ENCODE results near the gene ARMC2. TPM values are rescaled to one million over a fixed set of nuclear protein-coding genes. Genes with fewer than 3 reads are reported as not detected.
A peak's percentile ranks its signal among the peaks of the same experiment; 100 is the strongest.

The ARMC2 gene
- total and polyA plus RNA-seq, 2 of the 8 experiments (the other 6 are each of a cell fraction or from before 2014, with no cell fraction given) = 1.6 to 4.4 TPM

DNA sequence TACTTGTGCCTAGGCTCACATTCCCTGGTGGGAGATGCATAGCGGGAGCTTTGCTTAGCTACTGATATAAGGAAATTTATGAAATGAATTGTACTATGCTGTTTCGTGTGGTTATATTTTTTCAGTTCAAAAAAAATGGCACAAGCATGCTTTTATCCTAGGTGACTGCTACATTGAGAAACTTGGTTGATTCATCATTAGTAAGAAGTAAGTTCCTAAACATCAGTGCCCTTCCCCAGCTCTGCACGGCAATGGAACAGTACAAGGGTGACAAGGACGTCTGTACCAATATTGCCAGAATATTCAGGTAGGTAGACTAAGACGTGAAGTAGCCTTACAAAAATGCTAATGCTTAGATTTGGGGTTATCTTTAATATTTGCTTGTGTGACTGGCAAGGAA, 79.7 kb downstream of the ARMC2 start:
- Histone ChIP-seq H3K27me3 (replicated peaks in 1 of 4; ENCODE audit: control insufficient read depth in 3 of 4, extremely low read depth in 1 of 4, insufficient read depth in 3 of 4, low read length in 3 of 4) (no peaks in the 10 kb centered on the region), H3K9me3 (ENCODE audit: insufficient read depth in 2 of 2, low read depth in 1 of 2, low read length in 1 of 2) (no peaks in the 10 kb centered on the region), H4K8ac (ENCODE audit: extremely low read depth, insufficient read depth, low read length) (no peak overlapping the region), H2BK15ac (ENCODE audit: low read length) (no peak overlapping the region), H3K4me2 (ENCODE audit: insufficient read depth in 1 of 2, low read depth in 2 of 2, low read length in 2 of 2) (no peak overlapping the region), H3K14ac (ENCODE audit: insufficient read length) (no peak overlapping the region), H4K5ac (ENCODE audit: insufficient read length, low read depth, low read length) (no peak overlapping the region), H2BK5ac (ENCODE audit: low read depth, low read length) (no peak overlapping the region), H3K23ac (ENCODE audit: insufficient read length) (no peak overlapping the region), H2BK120ac (replicated peaks; ENCODE audit: low read depth, low read length) (no peak overlapping the region), H3K56ac (replicated peaks; ENCODE audit: insufficient read length, low read depth, low read length) (no peak overlapping the region), H3K79me1 (ENCODE audit: low read depth, low read length) (no peaks in the 10 kb centered on the region), H2AK5ac (ENCODE audit: low read depth, low read length) (no peak overlapping the region), H2AFZ (ENCODE audit: low read length) (no peak overlapping the region), H4K20me1 (replicated peaks in 1 of 2; ENCODE audit: control insufficient read depth in 1 of 2, insufficient read depth in 2 of 2, low read length in 2 of 2) (no peaks in the 10 kb centered on the region), H3K4ac (replicated peaks; ENCODE audit: insufficient read length, low read depth, low read length) (no peak overlapping the region), H3K9ac (replicated peaks in 1 of 4; ENCODE audit: extremely low read depth in 1 of 4, low read depth in 3 of 4, low read length in 3 of 4) (no peak overlapping the region), H3K36me3 (ENCODE audit: control insufficient read depth in 2 of 4, insufficient read depth in 4 of 4, low read length in 3 of 4) (no peaks in the 10 kb centered on the region), H4K91ac (replicated peaks; ENCODE audit: insufficient read length, low read length) (no peak overlapping the region), H3K79me2 (ENCODE audit: control insufficient read depth in 1 of 2, insufficient read depth in 2 of 2, low read length in 2 of 2) (no peaks in the 10 kb centered on the region), H3K18ac (ENCODE audit: extremely low read depth, low read length) (no peak overlapping the region), H3K4me3 (ENCODE audit: extremely low read depth in 1 of 4, insufficient read depth in 2 of 4, low read depth in 3 of 4, low read length in 4 of 4) (no peak overlapping the region), H3K27ac (ENCODE audit: low read depth, low read length) (no peak overlapping the region), H2BK20ac (ENCODE audit: low read length) (no peak overlapping the region), H2BK12ac (ENCODE audit: low read depth, low read length) (no peak overlapping the region), H3K4me1 (replicated peaks in 1 of 4; ENCODE audit: control insufficient read depth in 3 of 4, insufficient read depth in 4 of 4, low read length in 3 of 4) (peaks cover 0 to 6% (median under 1%) of the 10 kb centered on the region in 4 experiments; a peak in 4 of 7 replicates), H3K23me2 (ENCODE audit: low read depth, low read length) (no peaks in the 10 kb centered on the region)
- POLR2A ChIA-PET (ENCODE audit: partially characterized antibody) = no interaction called here
- DNase-seq (ENCODE audit: low read depth in 1 of 2, low spot score in 2 of 2) = no peak
- FAIRE-seq = peak; percentile 69
- 78% methylated on average over 5 of the region's 5 CpGs; no CpG with 5 or more reads in 1 of the 2 experiments for WGBS, 2 experiments (ENCODE audit: extremely low coverage in 1 of 2, insufficient coverage in 1 of 2, insufficient read length in 1 of 2, insufficient replicate concordance in 2 of 2, low coverage in 1 of 2, low lambda C conversion rate in 2 of 2, missing lambda C conversion rate in 1 of 2)
- CTCF ChIA-PET (ENCODE audit: partially characterized antibody) = interaction anchor here (0.7 to 2.4 kb wide), 5 partner anchors 10 to 144 kb away, joined by 3 to 10 read pairs (median 5); no protein-coding TSS in a partner anchor
- TF ChIP-seq CHD1 (IDR thresholded peaks at IDR 0.05; ENCODE audit: low read depth, low read length) (no peak), RXRA (IDR thresholded peaks at IDR 0.05; ENCODE audit: insufficient read depth, low read depth, low read length) (no peak), SP2 (IDR thresholded peaks at IDR 0.05; ENCODE audit: low read length) (no peak), POU5F1 (IDR thresholded peaks at IDR 0.05; ENCODE audit: low read depth, low read length) (no peak), TAF7 (optimal IDR thresholded peaks at IDR 0.05; ENCODE audit: borderline replicate concordance, low read depth, low read length) (no peak), ASH2L (IDR thresholded peaks at IDR 0.05; ENCODE audit: low read length) (no peak), BRCA1 (IDR thresholded peaks at IDR 0.05; ENCODE audit: low read depth, low read length) (no peak), SP1 (IDR thresholded peaks at IDR 0.05; ENCODE audit: low read depth, low read length) (no peak), ZNF274 (IDR thresholded peaks at IDR 0.05; ENCODE audit: borderline replicate concordance, extremely low read depth, low read length) (no peak), HDAC2 (IDR thresholded peaks at IDR 0.05; ENCODE audit: borderline replicate concordance in 1 of 2, low read depth in 2 of 2, low read length in 2 of 2) (no peak), KDM1A (IDR thresholded peaks at IDR 0.05; ENCODE audit: borderline replicate concordance, low read length) (no peak)
- TF ChIP-seq, protein P1, sequence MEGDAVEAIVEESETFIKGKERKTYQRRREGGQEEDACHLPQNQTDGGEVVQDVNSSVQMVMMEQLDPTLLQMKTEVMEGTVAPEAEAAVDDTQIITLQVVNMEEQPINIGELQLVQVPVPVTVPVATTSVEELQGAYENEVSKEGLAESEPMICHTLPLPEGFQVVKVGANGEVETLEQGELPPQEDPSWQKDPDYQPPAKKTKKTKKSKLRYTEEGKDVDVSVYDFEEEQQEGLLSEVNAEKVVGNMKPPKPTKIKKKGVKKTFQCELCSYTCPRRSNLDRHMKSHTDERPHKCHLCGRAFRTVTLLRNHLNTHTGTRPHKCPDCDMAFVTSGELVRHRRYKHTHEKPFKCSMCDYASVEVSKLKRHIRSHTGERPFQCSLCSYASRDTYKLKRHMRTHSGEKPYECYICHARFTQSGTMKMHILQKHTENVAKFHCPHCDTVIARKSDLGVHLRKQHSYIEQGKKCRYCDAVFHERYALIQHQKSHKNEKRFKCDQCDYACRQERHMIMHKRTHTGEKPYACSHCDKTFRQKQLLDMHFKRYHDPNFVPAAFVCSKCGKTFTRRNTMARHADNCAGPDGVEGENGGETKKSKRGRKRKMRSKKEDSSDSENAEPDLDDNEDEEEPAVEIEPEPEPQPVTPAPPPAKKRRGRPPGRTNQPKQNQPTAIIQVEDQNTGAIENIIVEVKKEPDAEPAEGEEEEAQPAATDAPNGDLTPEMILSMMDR (IDR thresholded peaks at IDR 0.05; ENCODE audit: control extremely low read depth in 1 of 3, insufficient read depth in 1 of 3, low read depth in 1 of 3, low read length in 3 of 3) = no peak

Measured in H1 (cell line).